SK-N-MC (cell line): ENCODE results near the gene ETV5.

ENCODE experiments used
- EZH2 ChIP-seq: fragments of 200-600 bp; sonication (generic); IDR thresholded peaks from one replicate; pipeline ENCODE4 v1.6.1; 2017; ENCODE audit warnings: antibody characterized with exemption
- POLR2AphosphoS5 ChIP-seq: IDR thresholded peaks from 2 replicates; pipeline ENCODE4 v1.6.1; 2012; ENCODE audit warnings: mild to moderate bottlenecking, low read depth, low read length, borderline replicate concordance

- TF ChIP-seq EZH2, result no peak
- TF ChIP-seq POLR2AphosphoS5, result no peak
Measured at GRCh38 chr3:186025161-186025560, 83.7 kb downstream of the ETV5 start.
